GM23338 (cell line): ENCODE measurements around the gene ARSB. TPM values are rescaled to one million over a fixed set of nuclear protein-coding genes. Genes with fewer than 3 reads are reported as not detected.

ENCODE experiments used
- ATAC-seq: fragments of 200-7000 bp; cut with Tn5 transposase; 3 replicates; pipeline ENCODE4 v1.9.1; 2020
- DNase-seq: peaks from one replicate; pipeline ENCODE4 v3.0.0-alpha.2; 2015; ENCODE audit warnings: low spot score
- H2AFZ ChIP-seq: fragments of 200-600 bp; sonication (generic); 2 replicates; pipeline ENCODE4 v1.8.0; 2016; ENCODE audit warnings: antibody characterized with exemption, mild to moderate bottlenecking, moderate library complexity
- H3F3A ChIP-seq: fragments of 200-600 bp; sonication (generic); replicated peaks from 2 replicates; pipeline ENCODE4 v1.8.0; 2017; ENCODE audit warnings: antibody characterized with exemption, mixed run types, low read depth
- H3K27ac ChIP-seq: fragments of 200-600 bp; sonication (generic); 2 replicates; pipeline ENCODE4 v1.6.1; 2016; ENCODE audit warnings: low read depth
- H3K27me3 ChIP-seq: fragments of 200-600 bp; sonication (generic); 2 replicates; pipeline ENCODE4 v1.8.0; 2016; ENCODE audit warnings: mild to moderate bottlenecking, mixed run types, moderate library complexity; ENCODE audit not compliant: insufficient read depth
- H3K36me3 ChIP-seq: fragments of 200-600 bp; sonication (generic); 2 replicates; pipeline ENCODE4 v1.8.0; 2016; ENCODE audit warnings: mild to moderate bottlenecking; ENCODE audit not compliant: insufficient read depth
- H3K4me1 ChIP-seq: fragments of 200-600 bp; sonication (generic); 2 replicates; pipeline ENCODE4 v1.8.0; 2016; ENCODE audit warnings: mild to moderate bottlenecking, moderate library complexity; ENCODE audit not compliant: insufficient read depth
- H3K4me2 ChIP-seq: fragments of 200-600 bp; sonication (generic); 2 replicates; pipeline ENCODE4 v1.7.1; 2017; ENCODE audit warnings: mixed run types
- H3K4me3 ChIP-seq: fragments of 200-600 bp; sonication (generic); 2 replicates; pipeline ENCODE4 v1.6.1; 2016; ENCODE audit warnings: mixed run types
- H3K79me2 ChIP-seq: fragments of 200-600 bp; sonication (generic); replicated peaks from 2 replicates; pipeline ENCODE4 v1.8.0; 2017; ENCODE audit warnings: mild to moderate bottlenecking; ENCODE audit not compliant: insufficient read depth
- H3K9me2 ChIP-seq: fragments of 200-600 bp; sonication (generic); 2 replicates; pipeline ENCODE4 v1.8.0; 2017; ENCODE audit not compliant: insufficient read depth
- H4K20me1 ChIP-seq: fragments of 200-600 bp; sonication (generic); replicated peaks from 2 replicates; pipeline ENCODE4 v1.8.0; 2017; ENCODE audit warnings: mild to moderate bottlenecking; ENCODE audit not compliant: insufficient read depth
- H3K27ac Mint-ChIP-seq: 2 replicates; pipeline ENCODE4 v1.8.0; 2020; ENCODE audit warnings: inconsistent platforms, mild to moderate bottlenecking, moderate library complexity, mixed read lengths
- H3K27me3 Mint-ChIP-seq: 3 replicates; pipeline ENCODE4 v1.8.0; 2022; ENCODE audit warnings: low read depth, mild to moderate bottlenecking, moderate library complexity, mixed read lengths, inconsistent platforms; ENCODE audit not compliant: insufficient read depth, poor library complexity
- H3K36me3 Mint-ChIP-seq: 3 replicates; pipeline ENCODE4 v1.8.0; 2021; ENCODE audit warnings: low read depth, mild to moderate bottlenecking, inconsistent platforms, moderate library complexity, mixed read lengths
- H3K4me1 Mint-ChIP-seq: 3 replicates; pipeline ENCODE4 v1.8.0; 2020; ENCODE audit warnings: mild to moderate bottlenecking, inconsistent platforms, mixed read lengths
- H3K4me3 Mint-ChIP-seq: 3 replicates; pipeline ENCODE4 v1.8.0; 2021; ENCODE audit warnings: moderate library complexity, mild to moderate bottlenecking, inconsistent platforms, mixed read lengths
- H3K9me3 Mint-ChIP-seq: 3 replicates; pipeline ENCODE4 v1.8.0; 2020; ENCODE audit warnings: moderate library complexity, mild to moderate bottlenecking, inconsistent platforms, mixed read lengths
- CTCF ChIP-seq, 2 experiments: fragments of 200-600 bp in 1 of 2; sonication (generic) in 1 of 2; conservative IDR thresholded peaks; 2 replicates each; pipeline versions ENCODE4 v1.5.1 to v1.6.1; 2016 to 2017; ENCODE audit warnings: antibody characterized with exemption in 2 of 2, low read depth in 2 of 2, mild to moderate bottlenecking in 2 of 2, moderate library complexity in 1 of 2
- ETS1 ChIP-seq: IDR thresholded peaks from 2 replicates; pipeline ENCODE4 v1.6.1; 2016; ENCODE audit warnings: antibody characterized with exemption
- JUNB ChIP-seq: IDR thresholded peaks from one replicate; pipeline ENCODE4 v1.6.1; 2016; ENCODE audit warnings: antibody characterized with exemption; ENCODE audit not compliant: unreplicated experiment
- NANOG ChIP-seq: IDR thresholded peaks from 2 replicates; pipeline ENCODE4 v1.6.1; 2016; ENCODE audit warnings: antibody characterized with exemption, borderline replicate concordance
- REST ChIP-seq: IDR thresholded peaks from one replicate; pipeline ENCODE4 v1.6.1; 2018; ENCODE audit warnings: antibody characterized with exemption; ENCODE audit not compliant: unreplicated experiment
- STAT1 ChIP-seq: IDR thresholded peaks from one replicate; pipeline ENCODE4 v1.6.1; 2016; ENCODE audit warnings: antibody characterized with exemption; ENCODE audit not compliant: unreplicated experiment
- ZNF114 ChIP-seq: fragments of 250-450 bp; sonication (Bioruptor Pico); IDR thresholded peaks from 2 replicates; pipeline ENCODE4 v1.5.0; 2020; ENCODE audit warnings: mild to moderate bottlenecking, moderate library complexity
- polyA plus RNA-seq: library from polyadenylated mRNA; unstranded; fragments of >200 nt; fragmentation: Nextera tagmentation; extraction: Ambion mirVana; gene quantifications from 2 replicates; pipeline ENCODE4 v1.2.1, GENCODE V29; 2016
- total RNA-seq: library from RNA; depleted of rRNA; stranded (reverse); fragments of >200 nt; shearing (Covaris generic); gene quantifications from 2 replicates; pipeline ENCODE4 v1.2.3, GENCODE V29; 2014

The ARSB gene
- total and polyA plus RNA-seq, 2 experiments from 2014 or later: 7.4 to 24.6 TPM

GRCh38 chr5:78888580-78889368 is 96.3 kb downstream of the ARSB start:
- Histone ChIP-seq H3K79me2 (no peaks in the 10 kb centered on the region), H2AFZ (no peak overlapping the region), H3K4me3 (no peak overlapping the region), H3F3A (no peaks in the 10 kb centered on the region), H3K27me3 (no peaks in the 10 kb centered on the region), H3K4me2 (no peak overlapping the region), H3K36me3 (no peaks in the 10 kb centered on the region), H3K27ac (no peak overlapping the region), H3K9me2 (no peaks in the 10 kb centered on the region; the same call in 1 of the 2 replicates), H3K4me1 (no peaks in the 10 kb centered on the region), H4K20me1 (no peaks in the 10 kb centered on the region)
- TF ChIP-seq NANOG (no peak), REST (no peak), STAT1 (no peak), JUNB (no peak), ETS1 (no peak), ZNF114 (no peak)
- no peak for DNase-seq
- H3K9me3 Mint-ChIP-seq: no peaks in the 10 kb centered on the region
- H3K27me3 Mint-ChIP-seq: no peaks in the 10 kb centered on the region
- H3K27ac Mint-ChIP-seq: no peak overlapping the region
- no peaks in the 10 kb centered on the region for H3K36me3 Mint-ChIP-seq
- no peak for ATAC-seq
- H3K4me1 Mint-ChIP-seq: peaks cover 4% of the 10 kb centered on the region; the same call in 2 of the 3 replicates
- H3K4me3 Mint-ChIP-seq: no peak overlapping the region

- Histone ChIP-seq H3K27ac (no peak overlapping the region), H3K36me3 (no peaks in the 10 kb centered on the region), H3K27me3 (no peaks in the 10 kb centered on the region), H3K79me2 (no peaks in the 10 kb centered on the region), H4K20me1 (no peaks in the 10 kb centered on the region), H3F3A (no peaks in the 10 kb centered on the region), H3K4me2 (no peak overlapping the region), H3K4me3 (no peak overlapping the region), H3K4me1 (no peaks in the 10 kb centered on the region), H2AFZ (no peak overlapping the region), H3K9me2 (no peaks in the 10 kb centered on the region; the same call in 1 of the 2 replicates)
- no peak for ATAC-seq
- no peaks in the 10 kb centered on the region for H3K9me3 Mint-ChIP-seq
- H3K4me1 Mint-ChIP-seq: peaks cover 4% of the 10 kb centered on the region; the same call in 2 of the 3 replicates
- H3K27me3 Mint-ChIP-seq: no peaks in the 10 kb centered on the region
- TF ChIP-seq JUNB (no peak), CTCF (conservative IDR thresholded peaks at IDR 0.05; ENCODE audit: low read depth in 2 of 2) (peak in 1 of 2 experiments; percentile 54; a peak in 2 of 4 replicates)
- H3K27ac Mint-ChIP-seq: no peak overlapping the region
- no peaks in the 10 kb centered on the region for H3K36me3 Mint-ChIP-seq
- no peak for DNase-seq
- no peak overlapping the region for H3K4me3 Mint-ChIP-seq
These were observed 97.6 kb downstream of the ARSB start for GRCh38 chr5:78887384-78888118.
